Natural killer cell treated with Interleukin-12 subunit alpha and Interleukin-12 subunit beta and Interleukin-15 and Interleukin-18, amount 100 ng/mL, for 72 hours (primary cell): ENCODE data around the gene NOTCH1. TPM values are rescaled to one million over a fixed set of nuclear protein-coding genes. Genes with fewer than 3 reads are reported as not detected.
A peak's percentile ranks its signal among the peaks of the same experiment; 100 is the strongest.

Experiments
- ATAC-seq, 2 donors: fragments of 150-1000 bp; cut with Tn5 transposase in 1 of 2; sonication (Bioruptor Pico), chemical (Tn5 transposase) in 1 of 2; 2 replicates each; pipeline ENCODE4 v1.10.0; 2021
- DNase-seq: peaks from one replicate; pipeline ENCODE4 v3.0.0; 2022; ENCODE audit warnings: low spot score
- H3K27ac Mint-ChIP-seq, 2 donors: 1 replicate in 1 of 2; 2 replicates in 1 of 2; pipeline ENCODE4 v1.8.0; 2022; ENCODE audit warnings: mixed read lengths in 2 of 2, mild to moderate bottlenecking in 1 of 2, moderate library complexity in 1 of 2
- H3K27me3 Mint-ChIP-seq, 2 donors: 1 replicate in 1 of 2; 2 replicates in 1 of 2; pipeline ENCODE4 v1.8.0; 2022; ENCODE audit warnings: mixed read lengths in 2 of 2
- H3K36me3 Mint-ChIP-seq: one replicate; pipeline ENCODE4 v1.8.0; 2022; ENCODE audit warnings: mixed read lengths
- H3K4me1 Mint-ChIP-seq, 2 donors: 1 replicate in 1 of 2; 2 replicates in 1 of 2; pipeline ENCODE4 v1.8.0; 2022; ENCODE audit warnings: low read depth in 2 of 2, mixed read lengths in 2 of 2, mild to moderate bottlenecking in 1 of 2
- H3K4me3 Mint-ChIP-seq: one replicate; pipeline ENCODE4 v1.8.0; 2022; ENCODE audit warnings: mixed read lengths
- H3K9me3 Mint-ChIP-seq: 2 replicates; pipeline ENCODE4 v1.8.0; 2022; ENCODE audit warnings: mixed read lengths
- total RNA-seq, 2 donors: library from RNA; stranded (reverse); gene quantifications; one replicate each; pipeline ENCODE4 v1.2.3, GENCODE V29; 2022

The NOTCH1 gene
- total RNA-seq, 2 donors from 2014 or later, result 57.3 to 85.0 TPM

GRCh38 chr9:136463578-136463977 is 82.3 kb downstream of the NOTCH1 start:
- no peak overlapping the region for H3K4me3 Mint-ChIP-seq
- no peak overlapping the region for H3K27ac Mint-ChIP-seq
- no peaks in the 10 kb centered on the region for H3K9me3 Mint-ChIP-seq
- H3K36me3 Mint-ChIP-seq, result peaks cover 11% of the 10 kb centered on the region
- H3K27me3 Mint-ChIP-seq, result no peaks in the 10 kb centered on the region
- ATAC-seq, result no peak
- peaks cover 0 to 5% of the 10 kb centered on the region in 2 donors for H3K4me1 Mint-ChIP-seq
- DNase-seq, result no peak

- peaks cover 0 to 5% of the 10 kb centered on the region in 2 donors for H3K4me1 Mint-ChIP-seq
- DNase-seq (no peak), ATAC-seq (no peak)
- no peak overlapping the region for H3K27ac Mint-ChIP-seq
- no peaks in the 10 kb centered on the region for H3K9me3 Mint-ChIP-seq
- no peaks in the 10 kb centered on the region for H3K27me3 Mint-ChIP-seq
- H3K4me3 Mint-ChIP-seq, result no peak overlapping the region
- peaks cover 11% of the 10 kb centered on the region for H3K36me3 Mint-ChIP-seq
Measured at GRCh38 chr9:136462664-136463063, 83.2 kb downstream of the NOTCH1 start.

GRCh38 chr9:136460772-136461325 is 85.0 kb downstream of the NOTCH1 start:
- DNase-seq (no peak), ATAC-seq (no peak)
- peaks cover 0 to 3% of the 10 kb centered on the region in 2 donors for H3K4me1 Mint-ChIP-seq
- no peak overlapping the region for H3K4me3 Mint-ChIP-seq
- H3K36me3 Mint-ChIP-seq, result peaks cover 11% of the 10 kb centered on the region
- H3K9me3 Mint-ChIP-seq, result no peaks in the 10 kb centered on the region
- H3K27ac Mint-ChIP-seq, result no peak overlapping the region
- no peaks in the 10 kb centered on the region for H3K27me3 Mint-ChIP-seq

GRCh38 chr9:136459425-136459824 is 86.4 kb downstream of the NOTCH1 start:
- no peaks in the 10 kb centered on the region for H3K9me3 Mint-ChIP-seq
- ATAC-seq, result no peak
- no peak overlapping the region for H3K27ac Mint-ChIP-seq
- H3K4me1 Mint-ChIP-seq, result no peaks in the 10 kb centered on the region
- no peak for DNase-seq
- H3K4me3 Mint-ChIP-seq, result no peak overlapping the region
- H3K36me3 Mint-ChIP-seq, result peaks cover 6% of the 10 kb centered on the region
- H3K27me3 Mint-ChIP-seq, result no peaks in the 10 kb centered on the region

GRCh38 chr9:136457326-136457725 is 88.5 kb downstream of the NOTCH1 start:
- ATAC-seq, result no peak

GRCh38 chr9:136456258-136456657 is 89.6 kb downstream of the NOTCH1 start:
- Mint-ChIP-seq H3K36me3 (peaks cover 15% of the 10 kb centered on the region), H3K4me1 (peaks cover 0 to 3% of the 10 kb centered on the region in 2 donors), H3K4me3 (no peak overlapping the region), H3K27ac (no peak overlapping the region), H3K9me3 (no peaks in the 10 kb centered on the region), H3K27me3 (no peaks in the 10 kb centered on the region)
- no peak for ATAC-seq
- no peak for DNase-seq

More at GRCh38 chr9:136457326-136457725, 88.5 kb downstream of the NOTCH1 start:
- Mint-ChIP-seq H3K9me3 (no peaks in the 10 kb centered on the region), H3K4me3 (no peak overlapping the region), H3K36me3 (peaks cover 15% of the 10 kb centered on the region), H3K27me3 (no peaks in the 10 kb centered on the region), H3K27ac (no peak overlapping the region), H3K4me1 (peaks cover 0 to 3% of the 10 kb centered on the region in 2 donors)
- DNase-seq, result no peak

- Mint-ChIP-seq H3K4me1 (peaks cover 0 to 3% of the 10 kb centered on the region in 2 donors), H3K9me3 (no peaks in the 10 kb centered on the region), H3K27me3 (no peaks in the 10 kb centered on the region), H3K36me3 (peaks cover 15% of the 10 kb centered on the region), H3K27ac (no peak overlapping the region), H3K4me3 (no peak overlapping the region)
- DNase-seq, result no peak
- ATAC-seq, result peak in 1 of 2 donors; percentile 17
Measured at GRCh38 chr9:136455043-136456002, 90.5 kb downstream of the NOTCH1 start.

GRCh38 chr9:136454026-136454796 is 91.6 kb downstream of the NOTCH1 start:
- Mint-ChIP-seq H3K4me3 (no peak overlapping the region), H3K36me3 (peaks cover 15% of the 10 kb centered on the region), H3K27me3 (no peaks in the 10 kb centered on the region), H3K9me3 (no peaks in the 10 kb centered on the region), H3K27ac (peak overlapping the region in 1 of 2 donors; percentile 36), H3K4me1 (peaks cover 0 to 7% of the 10 kb centered on the region in 2 donors)
- ATAC-seq (no peak), DNase-seq (no peak)

GRCh38 chr9:136453326-136453725 is 92.5 kb downstream of the NOTCH1 start:
- Mint-ChIP-seq H3K9me3 (no peaks in the 10 kb centered on the region), H3K36me3 (peaks cover 9% of the 10 kb centered on the region), H3K4me1 (peaks cover 0 to 7% of the 10 kb centered on the region in 2 donors), H3K27me3 (no peaks in the 10 kb centered on the region), H3K27ac (peak overlapping the region in 1 of 2 donors; percentile 36), H3K4me3 (no peak overlapping the region)
- DNase-seq (no peak), ATAC-seq (no peak)

- Mint-ChIP-seq H3K27me3 (no peaks in the 10 kb centered on the region), H3K9me3 (no peaks in the 10 kb centered on the region), H3K4me3 (no peak overlapping the region), H3K27ac (no peak overlapping the region), H3K4me1 (peaks cover 0 to 7% of the 10 kb centered on the region in 2 donors), H3K36me3 (peaks cover 22% of the 10 kb centered on the region)
- ATAC-seq, result no peak
- no peak for DNase-seq
Measured at GRCh38 chr9:136451221-136451877, 94.5 kb downstream of the NOTCH1 start.

GRCh38 chr9:136448655-136449054 is 97.2 kb downstream of the NOTCH1 start:
- no peak overlapping the region for H3K27ac Mint-ChIP-seq
- H3K4me3 Mint-ChIP-seq, result no peak overlapping the region
- no peaks in the 10 kb centered on the region for H3K27me3 Mint-ChIP-seq
- DNase-seq, result no peak
- peaks cover 0 to 7% of the 10 kb centered on the region in 2 donors for H3K4me1 Mint-ChIP-seq
- no peaks in the 10 kb centered on the region for H3K9me3 Mint-ChIP-seq
- ATAC-seq, result no peak
- H3K36me3 Mint-ChIP-seq, result peaks cover 25% of the 10 kb centered on the region

GRCh38 chr9:136447173-136447778 is 98.6 kb downstream of the NOTCH1 start:
- no peak for DNase-seq
- Mint-ChIP-seq H3K4me1 (peaks cover 0 to 4% of the 10 kb centered on the region in 2 donors), H3K4me3 (no peak overlapping the region), H3K36me3 (peaks cover 25% of the 10 kb centered on the region), H3K27ac (no peak overlapping the region), H3K9me3 (no peaks in the 10 kb centered on the region), H3K27me3 (no peaks in the 10 kb centered on the region)
- ATAC-seq, result no peak

GRCh38 chr9:136445799-136446198 is 100.0 kb downstream of the NOTCH1 start:
- Mint-ChIP-seq H3K4me1 (peaks cover 0 to 4% of the 10 kb centered on the region in 2 donors), H3K4me3 (no peak overlapping the region), H3K9me3 (no peaks in the 10 kb centered on the region), H3K27me3 (no peaks in the 10 kb centered on the region), H3K27ac (no peak overlapping the region), H3K36me3 (peaks cover 25% of the 10 kb centered on the region)
- ATAC-seq (no peak), DNase-seq (no peak)
